ENCODE measurements around the gene PPIG.

The PPIG gene

DNA sequence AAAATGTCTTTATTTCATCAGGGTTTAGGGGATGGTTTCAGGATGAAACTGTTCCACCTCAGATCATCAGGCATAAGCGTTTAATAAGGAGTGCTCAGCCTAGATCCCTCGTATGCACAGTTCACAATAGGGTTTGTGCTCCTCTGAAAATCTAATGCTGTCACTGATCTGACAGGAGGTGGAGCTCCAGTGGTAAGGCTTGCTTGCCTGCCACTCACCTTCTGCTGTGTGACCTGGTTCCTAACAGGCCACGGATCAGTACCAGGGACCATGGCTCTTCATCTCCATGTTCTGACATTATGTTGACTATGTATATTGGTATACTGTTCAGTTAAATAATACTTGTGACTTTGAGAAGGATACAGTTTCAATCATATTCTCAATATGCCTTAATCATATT lies 41.6 kb downstream of the PPIG start:
- POLR2A ChIA-PET, result no interaction called here
- Histone ChIP-seq H3K27ac (ENCODE audit: extremely low read depth, low read depth, low read length) (no peak overlapping the region), H3K9me3 (ENCODE audit: control insufficient read depth, insufficient read depth, low read depth, low read length) (no peaks in the 10 kb centered on the region), H3K4me1 (ENCODE audit: control insufficient read depth, insufficient read depth, low read length) (no peaks in the 10 kb centered on the region), H3K4me3 (ENCODE audit: low read depth, low read length) (no peak overlapping the region), H3K36me3 (ENCODE audit: control insufficient read depth in 2 of 2, insufficient read depth in 1 of 2, low read length in 2 of 2) (peaks cover 8 to 53% of the 10 kb centered on the region in 2 experiments; a peak in 2 of 3 replicates)
- TF ChIP-seq SETDB1 (IDR thresholded peaks at IDR 0.05; ENCODE audit: insufficient read length, low read length), result no peak
- TF ChIP-seq ZFP3 (tag by site-specific recombination; IDR thresholded peaks at IDR 0.05; ENCODE audit: low read depth), result no peak
- TF ChIP-seq ZNF560 (tag by site-specific recombination; IDR thresholded peaks at IDR 0.05; ENCODE audit: borderline replicate concordance), result no peak
- no peak for TF ChIP-seq GLIS2 (tag by site-specific recombination; IDR thresholded peaks at IDR 0.05)
- no peak for TF ChIP-seq ZNF140 (tag by site-specific recombination; IDR thresholded peaks at IDR 0.05)
- CTCF ChIA-PET, result no interaction called here

DNA sequence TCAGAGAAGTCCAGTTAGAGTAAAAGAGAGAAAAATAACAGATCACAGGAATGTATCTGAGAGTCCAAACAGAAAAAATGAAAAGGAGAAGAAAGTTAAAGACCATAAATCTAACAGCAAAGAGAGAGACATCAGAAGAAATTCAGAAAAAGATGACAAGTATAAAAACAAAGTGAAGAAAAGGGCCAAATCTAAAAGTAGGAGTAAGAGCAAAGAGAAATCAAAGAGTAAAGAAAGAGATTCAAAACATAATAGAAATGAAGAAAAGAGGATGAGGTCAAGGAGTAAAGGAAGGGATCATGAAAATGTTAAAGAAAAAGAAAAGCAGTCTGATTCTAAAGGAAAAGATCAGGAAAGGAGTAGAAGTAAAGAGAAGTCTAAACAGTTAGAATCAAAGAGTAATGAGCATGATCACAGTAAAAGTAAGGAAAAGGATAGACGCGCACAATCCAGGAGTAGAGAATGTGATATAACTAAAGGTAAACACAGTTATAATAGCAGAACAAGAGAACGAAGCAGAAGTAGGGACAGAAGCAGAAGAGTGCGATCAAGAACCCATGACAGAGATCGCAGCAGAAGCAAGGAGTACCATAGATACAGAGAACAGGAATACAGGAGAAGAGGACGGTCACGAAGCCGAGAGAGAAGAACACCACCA lies 52.4 kb downstream of the PPIG start:
- ChIA-PET CTCF (interaction anchor here (0.5 to 0.8 kb wide), 3 partner anchors 19 to 1293 kb away, joined by 3 to 8 read pairs (median 3); no protein-coding TSS in a partner anchor), POLR2A (no interaction called here)
- Histone ChIP-seq H3K4me1 (ENCODE audit: control insufficient read depth, insufficient read depth, low read length) (no peaks in the 10 kb centered on the region), H3K4me3 (ENCODE audit: low read depth, low read length) (no peak overlapping the region), H3K36me3 (ENCODE audit: control insufficient read depth in 2 of 2, insufficient read depth in 1 of 2, low read length in 2 of 2) (peaks cover 45 to 59% of the 10 kb centered on the region in 2 experiments), H3K9me3 (ENCODE audit: control insufficient read depth, insufficient read depth, low read depth, low read length) (no peaks in the 10 kb centered on the region), H3K27ac (ENCODE audit: extremely low read depth, low read depth, low read length) (no peak overlapping the region)
- no peak for TF ChIP-seq PRDM2 (tag by site-specific recombination; IDR thresholded peaks at IDR 0.05; ENCODE audit: borderline replicate concordance)
- peak; percentile 57 for TF ChIP-seq PRDM1 (tag by site-specific recombination; IDR thresholded peaks at IDR 0.05)

DNA sequence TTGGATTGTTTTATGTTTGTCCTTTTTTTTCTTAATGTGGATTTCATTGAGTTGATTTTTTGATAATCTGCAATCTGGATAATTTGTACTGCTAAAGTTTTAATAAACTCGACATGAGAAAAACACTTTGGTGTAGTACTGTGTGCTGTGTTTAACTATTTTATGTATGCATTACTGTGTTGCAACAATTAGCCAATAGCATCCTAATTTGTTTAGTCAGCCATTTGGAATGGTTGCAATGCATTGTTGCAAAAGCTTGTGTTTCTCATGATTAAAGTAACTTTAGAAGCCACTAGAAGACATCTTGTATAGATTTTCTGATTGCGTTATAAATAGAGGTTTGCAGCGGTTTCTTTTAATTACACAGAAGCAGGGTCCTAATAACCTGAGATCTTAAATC lies 53.5 kb downstream of the PPIG start:
- no peak for TF ChIP-seq ZNF580 (tag by site-specific recombination; IDR thresholded peaks at IDR 0.05)
- Histone ChIP-seq H3K27ac (ENCODE audit: extremely low read depth, low read depth, low read length) (no peak overlapping the region), H3K4me3 (ENCODE audit: low read depth, low read length) (no peak overlapping the region), H3K4me1 (ENCODE audit: control insufficient read depth, insufficient read depth, low read length) (no peaks in the 10 kb centered on the region), H3K9me3 (ENCODE audit: control insufficient read depth, insufficient read depth, low read depth, low read length) (no peaks in the 10 kb centered on the region), H3K36me3 (ENCODE audit: control insufficient read depth in 2 of 2, insufficient read depth in 1 of 2, low read length in 2 of 2) (peaks cover 37 to 51% of the 10 kb centered on the region in 2 experiments)
- CTCF ChIA-PET, result no interaction called here
- POLR2A ChIA-PET, result no interaction called here

- Histone ChIP-seq H3K9me3 (ENCODE audit: control insufficient read depth, insufficient read depth, low read depth, low read length) (no peaks in the 10 kb centered on the region), H3K4me3 (ENCODE audit: low read depth, low read length) (no peak overlapping the region), H3K27ac (ENCODE audit: extremely low read depth, low read depth, low read length) (no peak overlapping the region), H3K4me1 (ENCODE audit: control insufficient read depth, insufficient read depth, low read length) (no peaks in the 10 kb centered on the region), H3K36me3 (ENCODE audit: control insufficient read depth in 2 of 2, insufficient read depth in 1 of 2, low read length in 2 of 2) (peaks cover 22 to 27% of the 10 kb centered on the region in 2 experiments)
- ChIA-PET CTCF (interaction anchor here (0.6 to 1.5 kb wide), 2 partner anchors 56 to 112 kb away, joined by 3 to 4 read pairs; no protein-coding TSS in a partner anchor), POLR2A (interaction anchor here (1.1 kb wide), 1 partner anchor 67 kb away, joined by 4 read pairs; no protein-coding TSS in a partner anchor)
- TF ChIP-seq ZNF362 (tag by site-specific recombination; IDR thresholded peaks at IDR 0.05) (no peak), ZNF518A (tag by site-specific recombination; conservative IDR thresholded peaks at IDR 0.05; ENCODE audit: low read depth) (no peak), ZBTB7A (tag by site-specific recombination; IDR thresholded peaks at IDR 0.05; ENCODE audit: low read depth) (no peak), ZEB2 (tag by site-specific recombination; IDR thresholded peaks at IDR 0.05) (no peak), ZNF10 (tag by site-specific recombination; IDR thresholded peaks at IDR 0.05) (no peak), ZNF585B (tag by site-specific recombination; IDR thresholded peaks at IDR 0.05) (no peak), ZNF701 (tag by site-specific recombination; IDR thresholded peaks at IDR 0.05) (no peak)
Observed at GRCh38 chr2:169640104-169640503, 56.0 kb downstream of the PPIG start.

Data from HEK293 (cell line).